Measurements from ENCODE around the gene ALMS1.

The ALMS1 gene

GRCh38 chr2:73654175-73654574 is 268.5 kb downstream of the ALMS1 start:
- H3K9ac ChIP-seq (ENCODE audit: low read length): no peak overlapping the region
- no peak overlapping the region for H3K4me3 ChIP-seq (ENCODE audit: low read length)
- no peaks in the 10 kb centered on the region for H3K27me3 ChIP-seq (ENCODE audit: control insufficient read depth, insufficient read depth, low read length)
- no peak overlapping the region for H3K27ac ChIP-seq (ENCODE audit: low read length)
- no peaks in the 10 kb centered on the region for H3K9me3 ChIP-seq (ENCODE audit: control insufficient read depth, low read depth, low read length)
- no peaks in the 10 kb centered on the region for H3K4me1 ChIP-seq (ENCODE audit: control insufficient read depth, low read depth, low read length)
- H3K36me3 ChIP-seq (ENCODE audit: control insufficient read depth, low read depth, low read length): no peaks in the 10 kb centered on the region

Measured in iPS-18a (cell line).